T47D (cell line): ENCODE data around the gene ORAI1.

Experiments used
- DNase-seq, 2 experiments: peaks; one replicate each; pipeline versions ENCODE4 v3.0.0 to v3.0.0-alpha.2; 2011 to 2012; ENCODE audit warnings: low read depth in 1 of 2, low spot score in 1 of 2
- JUND ChIP-seq: IDR thresholded peaks from 2 replicates; pipeline ENCODE4 v1.6.1; 2012; ENCODE audit warnings: low read depth
- in situ Hi-C: cut with HindIII; loops from 2 replicates; pipeline ENCODE4 v1.10.0; 2016; ENCODE audit warnings: low sequenced_read_pairs, low pct_unique_long_range_greater_than_20kb

The ORAI1 gene

GRCh38 chr12:121590476-121591143 lies 35.7 kb upstream of the ORAI1 start:
- DNase-seq: no peak
- TF ChIP-seq JUND: no peak

DNA sequence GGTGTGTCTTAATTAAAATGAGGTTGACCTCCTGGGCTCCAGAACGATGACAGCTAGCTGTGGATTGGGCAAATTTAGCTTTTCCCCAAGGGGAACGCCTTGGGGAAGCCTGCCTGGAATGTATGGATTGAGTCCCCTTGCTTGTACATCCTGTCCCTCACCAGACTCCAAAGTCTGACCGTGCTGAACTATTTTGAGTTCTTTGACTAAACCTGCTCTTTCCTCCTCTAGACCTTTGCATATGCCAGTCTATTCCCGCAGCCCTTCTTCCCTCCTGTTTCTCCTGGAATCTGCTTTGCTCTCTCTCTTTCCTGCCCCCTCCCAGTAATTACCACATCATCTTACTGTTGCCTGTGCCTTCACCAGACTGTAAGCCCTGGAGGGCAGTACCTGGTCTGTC lies 34.0 kb upstream of the ORAI1 start:
- DNase-seq: no peak
- TF ChIP-seq JUND: no peak
- in situ Hi-C loops: no loop called here

More at GRCh38 chr12:121590476-121591143, 35.7 kb upstream of the ORAI1 start:
- in situ Hi-C loops: no loop called here

- no peak for DNase-seq
- in situ Hi-C loops: no loop called here
- no peak for TF ChIP-seq JUND
These were observed 30.8 kb upstream of the ORAI1 start for GRCh38 chr12:121595520-121595919.

DNA sequence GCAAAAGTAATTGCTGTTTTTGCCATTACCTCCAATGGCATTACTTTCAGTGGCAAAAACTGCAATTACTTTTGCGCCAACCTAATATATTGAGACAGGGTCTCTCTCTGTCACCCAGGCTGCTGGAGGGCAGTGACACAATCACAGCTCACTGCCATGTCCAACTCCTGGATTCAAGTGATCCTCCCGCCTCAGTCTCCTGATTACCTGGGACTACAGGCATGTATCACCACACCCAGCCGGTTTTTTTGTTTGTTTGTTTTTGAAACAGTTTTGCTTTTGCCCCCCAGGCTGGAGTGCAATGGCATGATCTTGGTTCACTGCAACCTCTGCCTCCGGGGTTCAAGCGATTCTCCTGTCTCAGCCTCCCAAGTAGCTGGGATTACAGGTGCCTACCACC lies 29.8 kb upstream of the ORAI1 start:
- TF ChIP-seq JUND: no peak
- in situ Hi-C loops: no loop called here
- DNase-seq: peak in 1 of 2 experiments; percentile 38

DNA sequence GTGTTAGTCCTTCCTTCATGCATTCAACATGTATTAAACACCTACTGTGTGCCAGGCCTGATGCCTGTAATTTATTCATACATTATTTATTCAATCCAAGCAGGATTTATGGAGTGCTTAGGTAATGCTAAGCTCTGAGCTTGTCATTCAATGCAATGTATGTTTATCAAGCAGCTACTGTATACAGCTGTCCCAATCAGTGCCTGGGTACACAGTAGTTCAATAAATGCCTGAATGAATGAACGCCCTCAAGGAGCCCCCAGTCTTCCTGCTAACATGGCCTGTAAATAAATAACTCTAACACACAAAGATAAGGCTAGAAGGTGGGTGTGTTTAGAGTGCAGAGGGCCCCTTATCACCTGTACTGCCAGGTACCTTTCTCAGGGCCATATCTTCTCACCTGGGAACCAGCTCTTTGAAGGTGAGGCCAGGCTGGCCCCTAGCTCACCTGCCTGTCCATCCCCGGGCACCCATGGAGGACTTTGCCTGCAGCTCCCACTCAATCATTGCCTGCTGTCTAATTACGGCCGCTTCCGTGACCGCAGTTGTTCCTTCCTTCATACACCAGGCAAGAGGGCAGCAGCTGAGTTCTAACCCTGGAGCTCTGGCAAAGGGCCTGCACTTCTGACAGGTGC lies 25.5 kb upstream of the ORAI1 start:
- TF ChIP-seq JUND: no peak
- in situ Hi-C loops: no loop called here
- no peak for DNase-seq

DNA sequence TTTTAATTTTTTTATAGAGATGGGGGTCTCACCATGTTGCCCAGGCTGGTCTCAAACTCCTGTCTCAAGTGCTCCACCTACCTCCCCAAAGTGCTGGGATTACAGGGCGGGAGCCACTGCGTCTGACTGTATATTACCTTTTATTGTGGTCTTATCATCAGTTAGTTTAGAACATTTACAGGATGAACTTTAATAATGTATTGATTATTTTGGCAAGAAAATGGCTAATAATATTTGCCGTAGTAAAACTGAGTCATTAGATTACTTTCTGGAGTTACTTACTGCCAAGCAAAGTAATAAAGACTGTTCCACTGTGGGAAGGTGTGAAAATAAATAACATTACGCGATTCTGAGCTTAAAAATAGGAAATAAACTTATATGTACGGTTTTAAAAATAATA lies 23.6 kb upstream of the ORAI1 start:
- in situ Hi-C loops: no loop called here
- no peak for TF ChIP-seq JUND
- no peak for DNase-seq

DNA sequence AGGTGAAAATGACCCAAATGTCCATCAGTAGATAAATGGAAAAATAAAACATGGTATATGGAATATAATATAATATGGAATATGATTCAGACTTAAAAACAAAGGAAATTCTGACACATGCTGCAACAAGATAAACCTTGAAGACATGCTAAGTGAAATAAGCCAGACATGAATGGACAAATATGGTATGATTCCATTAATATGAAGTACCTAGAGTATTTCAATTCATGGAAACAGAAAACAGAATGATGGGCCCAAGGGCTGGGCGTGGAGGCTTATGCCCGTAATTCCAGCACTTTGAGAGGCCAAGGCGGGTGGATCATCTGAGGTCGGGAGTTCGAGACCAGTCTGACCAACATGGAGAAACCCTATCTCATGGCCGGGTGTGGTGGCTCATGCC lies 22.7 kb upstream of the ORAI1 start:
- no peak for DNase-seq
- TF ChIP-seq JUND: no peak
- in situ Hi-C loops: no loop called here

DNA sequence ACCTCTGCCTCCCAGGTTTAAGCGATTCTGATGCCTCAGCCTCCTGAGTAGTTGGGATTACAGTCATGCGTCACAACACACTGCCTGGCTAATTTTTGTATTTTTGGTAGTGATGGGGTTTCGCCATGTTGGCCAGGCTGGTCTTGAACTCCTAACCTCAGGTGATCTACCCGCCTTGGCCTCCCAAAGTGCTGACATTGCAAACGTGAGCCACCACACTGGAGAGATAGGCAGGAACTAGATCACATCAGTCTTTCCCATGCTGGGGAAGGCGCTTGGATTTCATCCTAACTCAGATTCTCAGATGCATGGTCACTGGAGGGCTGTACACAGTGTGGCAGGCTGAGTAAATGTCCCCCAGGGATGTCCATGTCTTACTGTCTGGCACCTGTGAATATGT lies 18.0 kb upstream of the ORAI1 start:
- TF ChIP-seq JUND: no peak
- in situ Hi-C loops: no loop called here
- DNase-seq: no peak

- no peak for DNase-seq
- in situ Hi-C loops: no loop called here
- no peak for TF ChIP-seq JUND
These were observed 15.8 kb upstream of the ORAI1 start for GRCh38 chr12:121610239-121611149.

- TF ChIP-seq JUND: no peak
- DNase-seq: peak in 1 of 2 experiments; percentile 54
- in situ Hi-C loops: no loop called here
These were observed 15.0 kb upstream of the ORAI1 start for GRCh38 chr12:121611306-121611705.

GRCh38 chr12:121613462-121613861 lies 12.9 kb upstream of the ORAI1 start:
- in situ Hi-C loops: no loop called here
- DNase-seq: no peak
- TF ChIP-seq JUND: no peak

GRCh38 chr12:121614872-121615467 lies 11.4 kb upstream of the ORAI1 start:
- in situ Hi-C loops: no loop called here
- TF ChIP-seq JUND: no peak
- DNase-seq: no peak
